Mesodermal cell (in vitro differentiated cells): ENCODE data around the gene LEF1.
"Not testable (repeated sequence)": the region's sequence is repeated elsewhere in the genome, so short reads cannot be mapped to it uniquely, and the experiment has no call there.

Source experiments
- H3K27ac ChIP-seq: 2 replicates; pipeline ENCODE4 v1.7.0; 2013; ENCODE audit warnings: mild to moderate bottlenecking, low read depth, low read length, moderate library complexity; ENCODE audit not compliant: severe bottlenecking
- H3K36me3 ChIP-seq: 2 replicates; pipeline ENCODE4 v1.7.1; 2013; ENCODE audit warnings: mild to moderate bottlenecking, low read length, moderate library complexity; ENCODE audit not compliant: control insufficient read depth, insufficient read depth
- H3K4me1 ChIP-seq: one replicate; pipeline ENCODE4 v1.7.1; 2013; ENCODE audit warnings: mild to moderate bottlenecking, low read length; ENCODE audit not compliant: insufficient read depth, control insufficient read depth, poor library complexity, severe bottlenecking
- H3K4me3 ChIP-seq: 2 replicates; pipeline ENCODE4 v1.7.0; 2013; ENCODE audit warnings: low read length, control low read depth, mild to moderate bottlenecking; ENCODE audit not compliant: insufficient read depth, poor library complexity, severe bottlenecking; ENCODE audit errors: extremely low read depth
- H3K9me3 ChIP-seq: 2 replicates; pipeline ENCODE4 v1.7.1; 2013; ENCODE audit warnings: mild to moderate bottlenecking, low read length, moderate library complexity; ENCODE audit not compliant: control insufficient read depth
- WGBS, 2 experiments: methylation state at CpG; one replicate each; pipeline ENCODE4 v1.1.5; 2013; ENCODE audit warnings: missing lambda C conversion rate in 2 of 2; ENCODE audit not compliant: insufficient coverage in 2 of 2; 5-methylcytosine and 5-hydroxymethylcytosine counted together

Gene LEF1

GRCh38 chr4:108051343-108051742 is 117.4 kb downstream of the LEF1 start:
- Histone ChIP-seq H3K4me3 (no peak overlapping the region), H3K36me3 (peaks cover 87% of the 10 kb centered on the region), H3K27ac (no peak overlapping the region), H3K9me3 (no peaks in the 10 kb centered on the region), H3K4me1 (no peaks in the 10 kb centered on the region)
- 91 to 92% methylated on average over 7 to 10 of the region's 10 CpGs for WGBS, 2 experiments

DNA sequence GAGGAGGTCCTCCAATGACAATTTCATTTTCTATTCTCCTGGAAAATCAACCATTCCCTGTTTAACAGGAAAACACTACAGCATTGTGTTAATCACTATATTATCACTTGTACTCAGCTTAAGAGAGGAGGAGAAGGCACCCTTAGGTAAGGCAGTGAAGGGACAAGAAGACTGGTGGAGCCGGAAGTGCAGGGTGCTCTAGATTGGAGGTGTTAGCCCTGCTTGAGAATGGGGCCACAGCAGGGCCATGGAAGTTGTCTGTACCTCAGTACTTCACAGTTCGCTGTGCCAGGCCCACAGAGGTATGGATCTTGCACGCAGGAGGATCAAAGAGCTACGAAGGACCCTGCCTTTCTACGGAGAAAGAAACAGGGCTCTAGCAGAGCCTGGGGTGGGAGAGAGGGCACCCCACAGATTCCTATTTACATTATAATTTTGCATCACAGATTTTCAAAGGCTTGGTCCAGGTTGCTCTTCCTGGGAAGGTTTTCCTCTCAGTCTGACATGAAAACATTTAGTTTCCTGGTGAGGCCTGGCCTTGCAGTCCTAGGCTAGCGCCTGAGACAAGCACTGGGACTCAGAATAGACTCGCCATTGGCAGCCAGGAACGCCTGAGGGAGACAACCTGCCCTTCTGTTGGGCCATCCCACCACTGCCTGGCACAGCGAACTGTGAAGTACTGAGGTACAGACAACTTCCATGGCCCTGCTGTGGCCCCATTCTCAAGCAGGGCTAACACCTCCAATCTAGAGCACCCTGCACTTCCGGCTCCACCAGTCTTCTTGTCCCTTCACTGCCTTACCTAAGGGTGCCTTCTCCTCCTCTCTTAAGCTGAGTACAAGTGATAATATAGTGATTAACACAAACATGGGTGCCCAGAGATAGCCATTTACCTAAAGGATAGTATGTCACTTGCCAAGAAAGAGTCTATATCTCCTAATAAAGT is 118.3 kb downstream of the LEF1 start:
- not testable (repeated sequence) for H3K9me3 ChIP-seq, H3K4me1 ChIP-seq, H3K27ac ChIP-seq, H3K4me3 ChIP-seq
- H3K36me3 ChIP-seq, result peaks cover 86% of the 10 kb centered on the region
- 77 to 82% methylated on average over 3 to 6 of the region's 10 CpGs for WGBS, 2 experiments

DNA sequence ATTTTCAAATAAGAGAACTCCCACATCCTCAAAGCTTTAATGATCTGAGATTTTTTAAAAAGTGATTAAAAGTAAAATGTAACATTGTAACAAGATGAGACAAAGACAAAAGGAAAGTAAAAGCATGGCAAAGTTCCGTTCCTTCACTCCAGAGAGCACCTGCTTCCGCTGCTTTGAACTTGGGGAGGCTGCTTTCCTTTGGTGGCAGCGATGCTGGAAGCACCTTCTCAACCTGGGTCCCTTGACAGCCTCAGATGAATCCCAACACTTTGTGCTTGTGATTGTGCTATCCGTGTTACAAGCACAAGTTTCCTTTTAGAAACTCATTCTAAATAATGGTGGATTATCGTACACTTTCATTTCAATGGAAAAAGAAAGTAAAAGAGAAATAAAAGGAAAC is 119.3 kb downstream of the LEF1 start:
- H3K9me3 ChIP-seq, result no peaks in the 10 kb centered on the region
- 96% methylated on average over 3 of the region's 5 CpGs for WGBS, 2 experiments
- H3K27ac ChIP-seq, result no peak overlapping the region
- no peak overlapping the region for H3K4me3 ChIP-seq
- peaks cover 80% of the 10 kb centered on the region for H3K36me3 ChIP-seq
- no peaks in the 10 kb centered on the region for H3K4me1 ChIP-seq

DNA sequence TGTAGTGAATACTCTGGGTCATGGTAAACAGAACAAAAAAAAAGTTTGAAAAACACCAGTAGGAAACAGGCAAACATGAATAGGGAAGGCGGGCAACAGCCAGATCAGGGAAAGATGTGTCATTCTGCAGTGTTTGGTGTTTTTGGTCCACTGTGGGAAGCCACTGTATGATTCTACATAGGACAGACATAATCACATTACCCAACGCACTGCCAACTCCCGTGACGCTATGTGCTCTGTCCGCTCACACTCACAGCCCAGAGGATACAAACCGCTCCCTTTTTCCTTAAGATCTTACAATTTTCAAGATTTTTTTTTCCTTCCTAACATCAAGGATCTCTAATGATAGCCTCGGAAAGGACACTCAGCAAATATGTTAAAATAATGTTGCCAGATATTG is 119.7 kb downstream of the LEF1 start:
- no peak overlapping the region for H3K27ac ChIP-seq
- H3K9me3 ChIP-seq, result no peaks in the 10 kb centered on the region
- H3K4me3 ChIP-seq, result no peak overlapping the region
- no peaks in the 10 kb centered on the region for H3K4me1 ChIP-seq
- 93 to 100% methylated on average over 4 to 6 of the region's 7 CpGs for WGBS, 2 experiments
- peaks cover 76% of the 10 kb centered on the region for H3K36me3 ChIP-seq

DNA sequence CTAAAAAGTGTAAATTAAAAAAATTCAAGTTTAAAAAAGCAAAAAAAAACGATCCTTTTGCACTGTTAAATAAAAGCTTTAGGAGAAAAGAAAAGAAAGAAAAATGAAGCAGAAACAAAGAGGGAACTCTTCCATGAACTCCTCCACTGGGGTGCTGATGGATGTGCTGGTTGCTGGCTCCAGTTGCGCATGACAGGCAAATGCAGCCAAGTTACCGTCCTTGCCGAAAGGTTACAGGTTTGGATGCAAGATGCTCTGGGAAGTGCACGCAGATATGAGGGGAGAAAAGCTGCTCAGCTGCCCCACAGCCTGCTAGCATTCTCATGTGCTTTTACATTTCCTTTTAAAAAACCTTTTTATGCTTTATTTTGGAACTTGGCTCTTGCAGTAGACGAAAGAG is 120.6 kb downstream of the LEF1 start:
- H3K4me1 ChIP-seq, result no peaks in the 10 kb centered on the region
- no peak overlapping the region for H3K27ac ChIP-seq
- WGBS, 2 experiments, result 100% methylated on average over 3 to 4 of the region's 6 CpGs
- H3K4me3 ChIP-seq, result no peak overlapping the region
- H3K9me3 ChIP-seq, result no peaks in the 10 kb centered on the region
- H3K36me3 ChIP-seq, result peaks cover 67% of the 10 kb centered on the region

GRCh38 chr4:108047199-108047598 is 121.5 kb downstream of the LEF1 start:
- H3K4me1 ChIP-seq, result no peaks in the 10 kb centered on the region
- WGBS, 2 experiments, result 100% methylated on average over 1 to 2 of the region's 2 CpGs
- H3K4me3 ChIP-seq, result no peak overlapping the region
- no peaks in the 10 kb centered on the region for H3K9me3 ChIP-seq
- peaks cover 58% of the 10 kb centered on the region for H3K36me3 ChIP-seq
- H3K27ac ChIP-seq, result no peak overlapping the region

DNA sequence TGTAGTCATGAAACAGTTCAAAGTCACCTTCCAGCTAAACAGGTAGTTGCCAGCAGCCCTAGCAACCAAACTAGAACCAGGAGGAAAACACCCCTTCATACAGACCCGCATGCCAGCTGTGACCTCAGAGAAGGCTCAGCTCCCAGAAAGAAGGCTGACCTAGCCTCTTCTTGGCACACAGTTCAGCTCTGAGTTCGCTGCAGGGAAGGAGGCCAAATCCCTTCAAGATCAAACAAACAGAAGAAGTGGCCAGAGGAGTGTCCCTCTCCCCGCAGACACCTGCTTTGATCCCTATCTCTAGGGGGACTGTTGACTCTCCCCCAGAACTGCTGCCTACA is 123.1 kb downstream of the LEF1 start:
- H3K36me3 ChIP-seq, result peaks cover 49% of the 10 kb centered on the region
- no peaks in the 10 kb centered on the region for H3K4me1 ChIP-seq
- 96% methylated on average over 3 of the region's 3 CpGs; no CpG with 5 or more reads in 1 of the 2 experiments for WGBS, 2 experiments
- no peak overlapping the region for H3K4me3 ChIP-seq
- H3K27ac ChIP-seq, result peak overlapping the region; percentile 23
- no peaks in the 10 kb centered on the region for H3K9me3 ChIP-seq

DNA sequence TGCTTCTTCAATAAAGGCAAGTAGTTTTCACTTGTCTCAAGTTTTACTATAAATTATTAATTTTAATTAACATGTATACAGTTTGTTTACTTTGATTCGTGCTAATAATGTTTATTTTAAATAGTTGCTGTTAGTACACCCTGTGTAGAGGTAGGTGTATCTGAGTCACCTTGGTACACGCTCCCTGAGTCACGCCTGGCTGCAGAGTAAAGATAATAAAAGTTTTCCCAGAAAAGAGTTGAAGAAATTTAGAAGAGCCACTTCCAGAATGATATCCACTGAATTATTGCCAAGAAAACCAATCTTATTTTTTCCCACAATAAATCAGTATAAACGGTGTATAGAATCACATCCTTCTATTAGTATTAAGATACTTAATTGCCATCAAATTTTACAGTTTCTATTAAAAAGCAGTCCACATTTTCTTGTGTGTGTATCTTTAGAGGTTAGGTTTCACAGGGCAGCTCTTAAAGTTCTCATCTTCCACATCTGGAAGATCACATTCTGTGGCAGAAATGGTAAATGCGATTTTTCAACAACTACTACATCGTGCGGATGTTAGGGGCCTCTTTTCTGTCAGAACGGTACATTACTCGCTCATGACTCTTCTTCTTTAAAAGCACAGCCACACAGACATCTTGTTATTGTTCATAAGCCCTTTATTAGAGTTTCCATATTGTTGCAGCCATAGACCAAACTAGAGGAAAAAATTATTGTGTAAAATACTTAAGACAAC is 123.6 kb downstream of the LEF1 start:
- WGBS, 2 experiments, result 92% methylated on average over 3 of the region's 9 CpGs; no CpG with 5 or more reads in 1 of the 2 experiments
- H3K27ac ChIP-seq, result no peak overlapping the region
- H3K4me1 ChIP-seq, result no peaks in the 10 kb centered on the region
- H3K4me3 ChIP-seq, result no peak overlapping the region
- peaks cover 44% of the 10 kb centered on the region for H3K36me3 ChIP-seq
- H3K9me3 ChIP-seq, result no peaks in the 10 kb centered on the region

GRCh38 chr4:108043526-108043925 is 125.2 kb downstream of the LEF1 start:
- H3K9me3 ChIP-seq, result no peaks in the 10 kb centered on the region
- peaks cover 30% of the 10 kb centered on the region for H3K36me3 ChIP-seq
- whole genome bisulfite sequencing, 2 experiments, result 76 to 80% methylated on average over 5 of the region's 5 CpGs
- no peak overlapping the region for H3K4me3 ChIP-seq
- H3K27ac ChIP-seq, result peak overlapping the region; percentile 4
- H3K4me1 ChIP-seq, result no peaks in the 10 kb centered on the region

DNA sequence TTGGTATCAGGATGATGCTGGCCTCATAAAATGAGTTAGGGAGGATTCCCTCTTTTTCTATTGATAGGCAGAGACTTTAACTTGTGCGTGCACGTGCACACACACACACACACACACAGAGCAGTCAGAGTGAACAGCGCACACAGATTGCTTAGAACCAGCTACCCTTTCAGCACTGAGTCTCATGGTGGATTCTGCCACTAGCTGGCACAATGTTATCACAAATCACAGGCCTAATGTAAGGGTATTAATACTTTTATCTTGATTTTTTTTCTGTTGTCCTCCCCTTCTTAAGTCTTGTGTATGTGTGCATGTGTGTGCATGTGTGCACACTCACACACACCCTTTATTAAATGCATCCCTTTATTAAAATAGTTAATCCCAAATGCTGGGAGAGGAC is 125.8 kb downstream of the LEF1 start:
- no peak overlapping the region for H3K4me3 ChIP-seq
- WGBS, 2 experiments, result 80% methylated on average over 2 of the region's 3 CpGs; no CpG with 5 or more reads in 1 of the 2 experiments
- peaks cover 24% of the 10 kb centered on the region for H3K36me3 ChIP-seq
- no peaks in the 10 kb centered on the region for H3K4me1 ChIP-seq
- H3K9me3 ChIP-seq, result no peaks in the 10 kb centered on the region
- H3K27ac ChIP-seq, result no peak overlapping the region

DNA sequence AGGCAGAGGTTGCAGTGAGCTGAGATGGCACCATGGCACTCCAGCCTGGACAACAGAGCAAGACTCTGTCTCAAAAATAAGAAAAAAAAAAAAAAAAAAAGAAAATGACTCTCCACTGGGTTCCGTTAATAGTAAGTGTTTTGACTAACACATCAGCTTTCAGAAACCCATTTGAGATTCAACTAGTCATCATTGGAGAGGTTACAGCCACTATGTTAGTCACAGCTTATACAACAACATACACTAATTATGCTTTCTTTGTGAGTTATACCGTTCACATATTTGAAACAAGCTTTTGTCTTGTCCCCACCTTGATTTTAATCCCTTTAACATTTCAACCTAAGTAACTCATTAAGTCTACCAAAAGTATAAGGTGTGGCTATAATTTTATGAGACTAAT is 130.8 kb downstream of the LEF1 start:
- H3K4me1 ChIP-seq, result no peaks in the 10 kb centered on the region
- no peaks in the 10 kb centered on the region for H3K9me3 ChIP-seq
- H3K4me3 ChIP-seq, result no peak overlapping the region
- peaks cover 9% of the 10 kb centered on the region for H3K36me3 ChIP-seq
- 88% methylated on average over 1 of the region's 2 CpGs; no CpG with 5 or more reads in 1 of the 2 experiments for WGBS, 2 experiments
- no peak overlapping the region for H3K27ac ChIP-seq
